Smooth muscle cell (in vitro differentiated cells): ENCODE measurements around the gene XBP1. TPM values are rescaled to one million over a fixed set of nuclear protein-coding genes. Genes with fewer than 3 reads are reported as not detected.

ENCODE experiments used
- DNase-seq: peaks from one replicate; lab custom pipeline; 2025; ENCODE audit not compliant: unreplicated experiment; lab: John Stamatoyannopoulos, UW
- H2AFZ ChIP-seq: fragments of 200-600 bp; sonication (generic); 2 replicates; pipeline ENCODE4 v1.6.0; 2016; ENCODE audit warnings: antibody characterized with exemption, low read depth, mild to moderate bottlenecking
- H3F3A ChIP-seq: fragments of 200-600 bp; sonication (generic); 2 replicates; pipeline ENCODE4 v1.6.0; 2017; ENCODE audit warnings: antibody characterized with exemption, low read depth
- H3K27ac ChIP-seq: fragments of 200-600 bp; sonication (generic); 2 replicates; pipeline ENCODE4 v1.5.1; 2016; ENCODE audit warnings: low read depth, mild to moderate bottlenecking
- H3K27me3 ChIP-seq: fragments of 200-600 bp; sonication (generic); 2 replicates; pipeline ENCODE4 v1.6.1; 2016; ENCODE audit warnings: low read depth, mild to moderate bottlenecking
- H3K36me3 ChIP-seq: fragments of 200-600 bp; sonication (generic); 2 replicates; pipeline ENCODE4 v1.5.1; 2016; ENCODE audit warnings: low read depth
- H3K4me1 ChIP-seq: fragments of 200-600 bp; sonication (generic); 2 replicates; pipeline ENCODE4 v1.5.1; 2016; ENCODE audit warnings: low read depth
- H3K4me2 ChIP-seq: fragments of 200-600 bp; sonication (generic); 2 replicates; pipeline ENCODE4 v1.6.0; 2016; ENCODE audit warnings: mild to moderate bottlenecking
- H3K4me3 ChIP-seq: fragments of 200-600 bp; sonication (generic); 2 replicates; pipeline ENCODE4 v1.5.1; 2016; ENCODE audit warnings: mild to moderate bottlenecking
- H3K79me2 ChIP-seq: fragments of 200-600 bp; sonication (generic); 2 replicates; pipeline ENCODE4 v1.6.0; 2016; ENCODE audit warnings: low read depth, mild to moderate bottlenecking
- H3K9ac ChIP-seq: fragments of 200-600 bp; sonication (generic); 2 replicates; pipeline ENCODE4 v1.6.0; 2016; ENCODE audit warnings: low read depth
- H3K9me3 ChIP-seq: fragments of 200-600 bp; sonication (generic); replicated peaks from 2 replicates; pipeline ENCODE4 v1.5.1; 2016; ENCODE audit warnings: low read depth
- H4K20me1 ChIP-seq: fragments of 200-600 bp; sonication (generic); 2 replicates; pipeline ENCODE4 v1.6.0; 2016; ENCODE audit warnings: low read depth
- WGBS: methylation state at CpG from one replicate; pipeline ENCODE4 v1.1.7; 2016; ENCODE audit warnings: low lambda C conversion rate; 5-methylcytosine and 5-hydroxymethylcytosine counted together
- polyA plus RNA-seq: library from polyadenylated mRNA; unstranded; fragments of >200 nt; fragmentation: Nextera tagmentation; extraction: Ambion mirVana; gene quantifications from 2 replicates; pipeline ENCODE4 v1.2.1, GENCODE V29; 2016
- total RNA-seq: library from RNA; depleted of rRNA; stranded (reverse); fragments of >200 nt; gene quantifications from 2 replicates; pipeline ENCODE4 v1.2.3, GENCODE V29; 2014
- TF ChIP-seq, protein P1 (sequence below): fragments of 200-600 bp; sonication (generic); IDR thresholded peaks from 2 replicates; pipeline ENCODE4 v1.5.1; 2017; ENCODE audit warnings: borderline replicate concordance, mild to moderate bottlenecking, antibody characterized with exemption; ENCODE audit not compliant: insufficient read depth, poor library complexity, severe bottlenecking

Gene XBP1
- total and polyA plus RNA-seq, 2 experiments from 2014 or later = 375 to 381 TPM

DNA sequence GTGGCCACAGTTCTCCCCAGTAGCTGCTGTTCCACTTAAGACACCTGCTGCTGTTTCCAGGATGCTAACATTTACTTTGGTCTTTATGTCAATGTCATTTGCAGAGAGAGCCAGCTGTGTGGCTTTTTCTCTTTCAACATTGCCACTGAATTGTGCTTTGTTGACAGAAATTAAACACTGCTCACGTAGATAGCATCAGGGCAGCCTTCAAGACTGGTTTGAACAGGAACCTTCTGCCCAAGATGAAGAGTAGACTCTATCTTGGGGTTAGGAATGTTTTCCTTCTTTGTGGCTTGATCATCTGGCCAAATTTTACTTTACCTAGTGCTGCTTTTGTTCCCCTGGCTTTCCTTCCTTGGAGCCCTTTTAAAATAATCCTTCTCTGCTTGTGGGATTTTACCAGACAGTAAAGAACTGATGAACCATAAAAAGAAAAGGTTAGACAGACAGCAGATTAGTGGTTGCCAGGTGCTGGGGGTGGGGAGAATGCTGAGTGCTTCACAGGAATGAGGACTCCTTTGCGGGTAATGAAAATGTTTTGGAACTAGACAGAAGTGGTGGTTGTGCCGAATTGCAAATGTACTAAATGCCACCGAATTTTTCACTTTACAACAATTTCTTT lies 22.7 kb upstream of the XBP1 start:
- TF ChIP-seq, protein P1, sequence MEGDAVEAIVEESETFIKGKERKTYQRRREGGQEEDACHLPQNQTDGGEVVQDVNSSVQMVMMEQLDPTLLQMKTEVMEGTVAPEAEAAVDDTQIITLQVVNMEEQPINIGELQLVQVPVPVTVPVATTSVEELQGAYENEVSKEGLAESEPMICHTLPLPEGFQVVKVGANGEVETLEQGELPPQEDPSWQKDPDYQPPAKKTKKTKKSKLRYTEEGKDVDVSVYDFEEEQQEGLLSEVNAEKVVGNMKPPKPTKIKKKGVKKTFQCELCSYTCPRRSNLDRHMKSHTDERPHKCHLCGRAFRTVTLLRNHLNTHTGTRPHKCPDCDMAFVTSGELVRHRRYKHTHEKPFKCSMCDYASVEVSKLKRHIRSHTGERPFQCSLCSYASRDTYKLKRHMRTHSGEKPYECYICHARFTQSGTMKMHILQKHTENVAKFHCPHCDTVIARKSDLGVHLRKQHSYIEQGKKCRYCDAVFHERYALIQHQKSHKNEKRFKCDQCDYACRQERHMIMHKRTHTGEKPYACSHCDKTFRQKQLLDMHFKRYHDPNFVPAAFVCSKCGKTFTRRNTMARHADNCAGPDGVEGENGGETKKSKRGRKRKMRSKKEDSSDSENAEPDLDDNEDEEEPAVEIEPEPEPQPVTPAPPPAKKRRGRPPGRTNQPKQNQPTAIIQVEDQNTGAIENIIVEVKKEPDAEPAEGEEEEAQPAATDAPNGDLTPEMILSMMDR = no peak
- no peak overlapping the region for H3K4me2 ChIP-seq
- no peak overlapping the region for H2AFZ ChIP-seq
- no peaks in the 10 kb centered on the region for H3K27me3 ChIP-seq
- H3K27ac ChIP-seq = no peak overlapping the region
- no peak for DNase-seq
- H3F3A ChIP-seq = no peaks in the 10 kb centered on the region
- H3K9ac ChIP-seq = no peak overlapping the region
- H3K36me3 ChIP-seq = no peaks in the 10 kb centered on the region
- H3K4me1 ChIP-seq = peaks cover 3% of the 10 kb centered on the region
- H3K9me3 ChIP-seq = no peaks in the 10 kb centered on the region
- H3K79me2 ChIP-seq = no peaks in the 10 kb centered on the region
- H4K20me1 ChIP-seq = no peaks in the 10 kb centered on the region
- H3K4me3 ChIP-seq = no peak overlapping the region
- WGBS = 76% methylated on average over 4 of the region's 4 CpGs

DNA sequence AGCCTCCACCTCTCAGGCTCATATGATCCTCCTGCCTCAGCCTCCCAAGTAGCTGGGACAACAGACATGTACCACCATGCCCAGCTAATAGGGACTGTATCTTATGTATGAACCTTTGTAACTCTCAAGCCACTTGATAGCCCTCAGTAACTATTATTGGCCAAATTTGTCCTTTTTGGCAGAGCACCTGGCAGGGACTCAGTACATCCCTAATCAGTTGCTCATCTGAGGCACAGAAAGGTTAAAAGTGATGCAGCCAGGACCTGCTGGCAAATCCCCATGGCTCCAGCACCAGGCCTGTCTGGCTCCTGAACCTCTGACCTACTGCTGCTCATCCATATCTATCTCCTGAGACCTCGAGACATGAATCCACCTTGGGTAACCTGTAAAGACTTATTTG lies 21.1 kb upstream of the XBP1 start:
- no peak overlapping the region for H3K27ac ChIP-seq
- no peak overlapping the region for H3K9ac ChIP-seq
- no peaks in the 10 kb centered on the region for H3K79me2 ChIP-seq
- no peak overlapping the region for H3K4me3 ChIP-seq
- DNase-seq = no peak
- no peak overlapping the region for H2AFZ ChIP-seq
- no peak overlapping the region for H3K4me2 ChIP-seq
- H3K36me3 ChIP-seq = no peaks in the 10 kb centered on the region
- no peaks in the 10 kb centered on the region for H3F3A ChIP-seq
- 92% methylated on average over 1 of the region's 1 CpG for WGBS
- TF ChIP-seq, protein P1 = no peak
- H4K20me1 ChIP-seq = no peaks in the 10 kb centered on the region
- peaks cover 3% of the 10 kb centered on the region for H3K4me1 ChIP-seq
- H3K9me3 ChIP-seq = no peaks in the 10 kb centered on the region
- H3K27me3 ChIP-seq = no peaks in the 10 kb centered on the region

DNA sequence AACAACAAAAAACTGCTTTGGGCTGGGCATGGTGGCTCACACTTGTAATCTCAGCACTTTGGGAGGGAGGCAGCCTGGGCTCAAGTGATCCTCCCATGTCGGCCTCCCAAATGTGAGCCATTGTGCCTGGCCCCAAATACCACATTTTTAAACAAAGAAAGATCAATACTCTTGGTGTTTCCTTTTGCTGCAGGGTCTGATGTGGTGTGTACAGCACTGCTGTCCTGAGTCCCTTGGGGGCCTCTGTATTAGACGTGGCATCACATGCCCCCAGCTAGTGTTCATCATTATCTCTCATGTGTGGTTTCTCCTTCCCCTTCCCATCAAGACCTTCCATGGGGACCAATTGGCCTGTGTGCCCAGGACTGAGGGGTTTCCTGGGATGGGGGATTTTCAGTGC lies 20.5 kb upstream of the XBP1 start:
- Histone ChIP-seq H4K20me1 (no peaks in the 10 kb centered on the region), H2AFZ (no peak overlapping the region), H3K36me3 (no peaks in the 10 kb centered on the region), H3K4me2 (no peak overlapping the region), H3F3A (no peaks in the 10 kb centered on the region), H3K27me3 (no peaks in the 10 kb centered on the region), H3K79me2 (no peaks in the 10 kb centered on the region), H3K4me3 (no peak overlapping the region), H3K9ac (no peak overlapping the region), H3K9me3 (no peaks in the 10 kb centered on the region), H3K27ac (no peak overlapping the region), H3K4me1 (peaks cover 3% of the 10 kb centered on the region)
- 94% methylated on average over 2 of the region's 2 CpGs for whole genome bisulfite sequencing
- no peak for DNase-seq
- TF ChIP-seq, protein P1 = no peak
